Pancreas (tissue), 10 donors: Measurements from ENCODE around the gene SUPV3L1. TPM values are rescaled to one million over a fixed set of nuclear protein-coding genes. Genes with fewer than 3 reads are reported as not detected.
"Not testable (repeated sequence)": the region's sequence is repeated elsewhere in the genome, so short reads cannot be mapped to it uniquely, and the experiment has no call there.

Experiments used
- ATAC-seq, 4 donors: fragments of 200-7000 bp; cut with Tn5 transposase; one replicate each; pipeline versions ENCODE4 v1.8.0 to v1.9.1; 2020; ENCODE audit warnings: mild to moderate bottlenecking in 4 of 4, moderate library complexity in 4 of 4
- DNase-seq, 6 donors: peaks; one replicate each; pipeline ENCODE4 v3.0.0-alpha.2; 2020
- FAIRE-seq: peaks from 2 replicates; lab custom pipeline; 2012; peaks lifted over from hg19 to GRCh38; lab: Jason Lieb, UNC
- H3K27ac ChIP-seq, 4 donors: fragments of 200-600 bp; sonication (generic); 1 replicate in 3 of 4; 2 replicates in 1 of 4; pipeline versions ENCODE4 v1.5.0 to v1.8.0; 2020
- H3K27me3 ChIP-seq, 4 donors: fragments of 200-600 bp; one replicate each; pipeline ENCODE4 v1.8.0; 2021
- H3K36me3 ChIP-seq, 3 donors: fragments of 200-600 bp; sonication (generic) in 1 of 3; one replicate each; pipeline versions ENCODE4 v1.5.0 to v1.8.0; 2020 to 2021
- H3K4me1 ChIP-seq, 3 donors: fragments of 200-600 bp; one replicate each; pipeline ENCODE4 v1.8.0; 2021
- H3K4me3 ChIP-seq, 4 donors: fragments of 200-600 bp; sonication (generic) in 2 of 4; one replicate each; pipeline versions ENCODE4 v1.5.0 to v1.8.0; 2020 to 2021
- H3K9me3 ChIP-seq, 4 donors: fragments of 200-600 bp; one replicate each; pipeline ENCODE4 v1.8.0; 2021
- CTCF ChIP-seq, 4 donors: fragments of 200-600 bp; sonication (generic) in 3 of 4; IDR thresholded peaks; one replicate each; pipeline versions ENCODE4 v1.5.0 to v1.8.0; 2021; ENCODE audit warnings: antibody characterized with exemption in 4 of 4
- WGBS, 2 donors: extraction: QIAGEN DNeasy Blood & Tissue Kit; methylation state at CpG; one replicate each; pipeline ENCODE4 v1.1.7; 2013; 5-methylcytosine and 5-hydroxymethylcytosine counted together
- intact Hi-C, 3 donors: fragments of 100-400 bp; cut with DNase I; formaldehyde crosslinking; loops; one replicate each; pipeline versions ENCODE4 v1.11.1 to v1.14.2; 2022
- polyA plus RNA-seq, 2 donors: library from polyadenylated mRNA; stranded (reverse); fragments of 200-250 nt; gene quantifications; one replicate each; pipeline ENCODE4 v1.2.3, GENCODE V29; 2013
- total RNA-seq, 6 donors: library from RNA; stranded (reverse); fragmentation: NEBNext Ultra II Directional in 4 of 6; extraction: Animal tissue kit (Norgen Biotek cat#: 25700) in 4 of 6; gene quantifications; one replicate each; pipeline versions ENCODE4 v1.2.1 to v1.2.4, GENCODE V29; 2021 to 2023
- donor health status: healthy with polysubstance abuse.
- donor health status: DM: no; HTN: no; CAD: no; lungs with moderate emphysema.
- donor health status: DM: no; HTN: no; CAD: no.
- donor health status: control.
- donor health status: control.
- donor health status: Bipolar disorder and iron deficiency.
- donor health status: DM: yes; HTN: yes; CAD: no.
- donor health status: DM: no; HTN: no; CAD: no.
- donor health status: DM: no; HTN: no; CAD: no.
- donor health status: DM: yes; HTN: yes; CAD: no.

The SUPV3L1 gene
- total RNA-seq = 10 to 100 TPM in 5 of 6 donors, 1 to 10 TPM in 1; 8.6 to 18.0 (median 12.5) TPM
- polyA plus RNA-seq = 10 to 100 TPM; 52.0 to 78.1 TPM

- FAIRE-seq (peak; percentile 67), DNase-seq (peak; percentile 80 to 96 (median 90)), ATAC-seq (peak; percentile 96 to 98 (median 97))
- peak within 1 kb of the TSS; percentile 74 to 98 (median 86) for H3K4me3 ChIP-seq
- intact Hi-C loops = no loop called here
- 0% methylated on average over 43 to 44 of the region's 44 CpGs for WGBS, 2 donors
- no peaks in the 10 kb centered on the region for H3K27me3 ChIP-seq
- no peak for TF ChIP-seq CTCF (IDR thresholded peaks at IDR 0.05)
- H3K36me3 ChIP-seq = no peaks in the 10 kb centered on the region
- peak within 1 kb of the TSS; percentile 81 to 98 (median 94) for H3K27ac ChIP-seq
- H3K9me3 ChIP-seq = no peaks in the 10 kb centered on the region
- peaks cover 7 to 12% (median 12%) of the 10 kb centered on the region in 3 donors for H3K4me1 ChIP-seq
These were observed at the start of gene SUPV3L1 for GRCh38 chr10:69179743-69180524. TSS of gene SUPV3L1 (plus strand) at chr10:69180234. CDS start at chr10:69180292, 58 bp downstream.

GRCh38 chr10:69130251-69130650 lies 49.8 kb upstream of the SUPV3L1 start:
- no peaks in the 10 kb centered on the region for H3K27me3 ChIP-seq
- ATAC-seq = no peak
- WGBS, 2 donors = 37 to 41% methylated on average over 2 of the region's 2 CpGs
- FAIRE-seq = no peak
- H3K36me3 ChIP-seq = no peaks in the 10 kb centered on the region
- no peak overlapping the region for H3K4me3 ChIP-seq
- peaks cover 0 to 10% (median 8%) of the 10 kb centered on the region in 3 donors for H3K4me1 ChIP-seq
- intact Hi-C loops = no loop called here
- no peak for DNase-seq
- no peak for TF ChIP-seq CTCF (IDR thresholded peaks at IDR 0.05)
- no peaks in the 10 kb centered on the region for H3K9me3 ChIP-seq
- H3K27ac ChIP-seq = no peak overlapping the region

GRCh38 chr10:69139961-69140360 lies 40.1 kb upstream of the SUPV3L1 start:
- ATAC-seq = no peak
- H3K4me3 ChIP-seq = no peak overlapping the region

GRCh38 chr10:69141304-69141703 lies 38.7 kb upstream of the SUPV3L1 start:
- no peak overlapping the region for H3K27ac ChIP-seq
- FAIRE-seq (no peak), DNase-seq (no peak), ATAC-seq (no peak)
- intact Hi-C loops = no loop called here
- TF ChIP-seq CTCF (IDR thresholded peaks at IDR 0.05) = no peak
- no peaks in the 10 kb centered on the region for H3K4me1 ChIP-seq
- no peaks in the 10 kb centered on the region for H3K36me3 ChIP-seq
- no peaks in the 10 kb centered on the region for H3K27me3 ChIP-seq
- H3K4me3 ChIP-seq = no peak overlapping the region
- no peaks in the 10 kb centered on the region for H3K9me3 ChIP-seq
- WGBS, 2 donors = 74 to 89% methylated on average over 1 of the region's 1 CpG

More at GRCh38 chr10:69139961-69140360, 40.1 kb upstream of the SUPV3L1 start:
- no peak for TF ChIP-seq CTCF (IDR thresholded peaks at IDR 0.05)
- Histone ChIP-seq H3K4me1 (no peaks in the 10 kb centered on the region), H3K9me3 (no peaks in the 10 kb centered on the region), H3K27ac (no peak overlapping the region), H3K36me3 (no peaks in the 10 kb centered on the region), H3K27me3 (no peaks in the 10 kb centered on the region)
- DNase-seq (no peak), FAIRE-seq (no peak)
- WGBS, 2 donors = 88 to 93% methylated on average over 2 of the region's 2 CpGs
- intact Hi-C loops = no loop called here

GRCh38 chr10:69142074-69142473 lies 38.0 kb upstream of the SUPV3L1 start:
- FAIRE-seq = not testable (repeated sequence)

More at GRCh38 chr10:69142074-69142473, 38.0 kb upstream of the SUPV3L1 start:
- DNase-seq, H3K4me1 ChIP-seq, H3K4me3 ChIP-seq, H3K27me3 ChIP-seq, ATAC-seq, H3K27ac ChIP-seq, intact Hi-C loops, H3K36me3 ChIP-seq, H3K9me3 ChIP-seq: not testable (repeated sequence)
- WGBS, 2 donors = 95 to 100% methylated on average over 2 to 3 of the region's 3 CpGs
